Colonic mucosa (tissue), 4 donors: ENCODE results near the gene CPE. TPM values are rescaled to one million over a fixed set of nuclear protein-coding genes. Genes with fewer than 3 reads are reported as not detected.

ENCODE experiments used
- DNase-seq: peaks from one replicate; pipeline ENCODE4 v3.0.0-alpha.2; 2020
- H3K27ac ChIP-seq: fragments of 200-600 bp; one replicate; pipeline ENCODE4 v1.8.0; 2021
- H3K27me3 ChIP-seq: fragments of 200-600 bp; one replicate; pipeline ENCODE4 v1.8.0; 2021
- H3K36me3 ChIP-seq: fragments of 200-600 bp; one replicate; pipeline ENCODE4 v1.8.0; 2021
- H3K4me1 ChIP-seq: fragments of 200-600 bp; one replicate; pipeline ENCODE4 v1.8.0; 2021; ENCODE audit warnings: mild to moderate bottlenecking
- H3K4me3 ChIP-seq: fragments of 200-600 bp; one replicate; pipeline ENCODE4 v1.8.0; 2021
- H3K9ac ChIP-seq, 2 donors: one replicate each; pipeline ENCODE4 v1.7.0; 2013; ENCODE audit warnings: control low read depth in 2 of 2, low read depth in 2 of 2, low read length in 2 of 2
- H3K9me3 ChIP-seq: fragments of 200-600 bp; one replicate; pipeline ENCODE4 v1.8.0; 2021
- intact Hi-C: fragments of 100-400 bp; cut with DNase I; formaldehyde crosslinking; loops from one replicate; pipeline ENCODE4 v1.14.1; 2022
- total RNA-seq, 2 donors: library from RNA; stranded (reverse); fragmentation: NEBNext Ultra II Directional in 1 of 2; extraction: Animal tissue kit (Norgen Biotek cat#: 25700) in 1 of 2; gene quantifications; one replicate each; pipeline ENCODE4 v1.2.1, GENCODE V29; 2021
- TF ChIP-seq, protein P1 (sequence below): fragments of 200-600 bp; IDR thresholded peaks from one replicate; pipeline ENCODE4 v1.8.0; 2022; ENCODE audit warnings: antibody characterized with exemption, mild to moderate bottlenecking
- donor health status: healthy.
- donor health status: DM: no; HTN: no; CAD: no.
- donor health status: DM: no; HTN: no; CAD: no.

CPE gene
- total RNA-seq, 2 donors from 2014 or later: 13.8 to 49.6 TPM

DNA sequence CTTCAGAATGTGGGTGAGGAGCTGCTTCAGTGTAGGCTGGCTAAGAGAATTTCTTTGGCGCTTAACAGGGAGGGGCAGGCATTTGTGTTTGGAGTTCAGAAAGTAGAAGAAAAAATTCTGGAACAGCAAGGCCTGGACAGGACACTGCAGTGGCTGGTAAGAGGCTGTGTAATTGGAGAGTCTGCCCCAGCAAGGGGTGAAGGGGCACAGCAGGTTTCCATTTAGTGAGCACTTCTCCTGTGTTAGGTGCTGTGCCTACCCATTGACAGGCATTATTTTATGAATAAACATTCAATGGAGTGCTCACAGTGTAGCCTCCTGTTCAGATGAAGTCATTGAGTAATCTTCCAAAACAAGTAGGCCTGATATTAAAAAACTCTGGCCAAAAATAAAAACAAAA, 10.7 kb upstream of the CPE start:
- H3K9me3 ChIP-seq: no peaks in the 10 kb centered on the region
- TF ChIP-seq, protein P1, sequence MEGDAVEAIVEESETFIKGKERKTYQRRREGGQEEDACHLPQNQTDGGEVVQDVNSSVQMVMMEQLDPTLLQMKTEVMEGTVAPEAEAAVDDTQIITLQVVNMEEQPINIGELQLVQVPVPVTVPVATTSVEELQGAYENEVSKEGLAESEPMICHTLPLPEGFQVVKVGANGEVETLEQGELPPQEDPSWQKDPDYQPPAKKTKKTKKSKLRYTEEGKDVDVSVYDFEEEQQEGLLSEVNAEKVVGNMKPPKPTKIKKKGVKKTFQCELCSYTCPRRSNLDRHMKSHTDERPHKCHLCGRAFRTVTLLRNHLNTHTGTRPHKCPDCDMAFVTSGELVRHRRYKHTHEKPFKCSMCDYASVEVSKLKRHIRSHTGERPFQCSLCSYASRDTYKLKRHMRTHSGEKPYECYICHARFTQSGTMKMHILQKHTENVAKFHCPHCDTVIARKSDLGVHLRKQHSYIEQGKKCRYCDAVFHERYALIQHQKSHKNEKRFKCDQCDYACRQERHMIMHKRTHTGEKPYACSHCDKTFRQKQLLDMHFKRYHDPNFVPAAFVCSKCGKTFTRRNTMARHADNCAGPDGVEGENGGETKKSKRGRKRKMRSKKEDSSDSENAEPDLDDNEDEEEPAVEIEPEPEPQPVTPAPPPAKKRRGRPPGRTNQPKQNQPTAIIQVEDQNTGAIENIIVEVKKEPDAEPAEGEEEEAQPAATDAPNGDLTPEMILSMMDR: no peak
- H3K4me3 ChIP-seq: no peak overlapping the region
- H3K36me3 ChIP-seq: no peaks in the 10 kb centered on the region
- no peaks in the 10 kb centered on the region for H3K27me3 ChIP-seq
- no peak overlapping the region for H3K9ac ChIP-seq
- DNase-seq: no peak
- intact Hi-C loops: no loop called here
- H3K4me1 ChIP-seq: no peaks in the 10 kb centered on the region
- no peak overlapping the region for H3K27ac ChIP-seq

DNA sequence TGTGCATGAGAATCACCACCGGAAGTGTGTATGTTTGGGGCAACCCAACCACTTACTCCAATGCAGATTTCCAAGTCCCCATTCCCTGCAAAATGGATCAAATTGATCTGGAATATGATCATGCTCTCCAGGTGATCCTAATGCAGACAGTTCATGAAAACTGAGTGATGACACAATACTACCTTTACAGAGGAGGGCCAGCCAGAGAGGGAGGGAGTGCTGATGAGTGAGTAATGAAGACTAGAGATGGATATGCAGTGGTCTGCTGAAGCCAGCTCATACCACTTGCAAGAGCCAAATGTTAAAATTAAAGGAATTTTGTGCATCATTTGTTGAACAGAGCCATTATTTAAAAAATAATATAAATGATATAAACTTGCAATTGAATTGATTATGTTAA, 10.2 kb upstream of the CPE start:
- intact Hi-C loops: no loop called here
- H3K27ac ChIP-seq: no peak overlapping the region
- no peak overlapping the region for H3K9ac ChIP-seq
- no peaks in the 10 kb centered on the region for H3K36me3 ChIP-seq
- TF ChIP-seq, protein P1: no peak
- no peak overlapping the region for H3K4me3 ChIP-seq
- H3K9me3 ChIP-seq: no peaks in the 10 kb centered on the region
- H3K4me1 ChIP-seq: no peaks in the 10 kb centered on the region
- no peaks in the 10 kb centered on the region for H3K27me3 ChIP-seq
- no peak for DNase-seq

DNA sequence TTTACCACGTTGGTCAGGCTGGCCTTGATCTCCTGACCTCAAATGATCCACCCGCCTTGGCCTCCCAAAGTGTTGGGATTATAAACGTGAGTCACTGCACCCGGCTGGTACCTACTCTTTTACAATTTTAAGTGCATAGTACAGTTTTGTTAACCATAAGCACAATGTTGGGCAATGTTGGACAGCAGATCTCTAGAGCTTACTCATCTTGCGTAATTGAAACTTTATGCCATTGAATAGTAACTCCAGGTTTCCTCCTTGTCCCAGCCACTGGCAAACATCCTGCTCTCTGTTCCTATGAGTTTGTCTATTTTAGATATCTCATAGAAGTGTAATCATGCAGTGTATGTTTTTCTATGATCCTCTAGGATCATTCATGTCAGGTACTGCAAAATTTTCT, 9.3 kb upstream of the CPE start:
- H3K9me3 ChIP-seq: no peaks in the 10 kb centered on the region
- H3K36me3 ChIP-seq: no peaks in the 10 kb centered on the region
- no peaks in the 10 kb centered on the region for H3K4me1 ChIP-seq
- H3K27me3 ChIP-seq: no peaks in the 10 kb centered on the region
- peak; percentile 22 for DNase-seq
- H3K27ac ChIP-seq: no peak overlapping the region
- TF ChIP-seq, protein P1: no peak
- H3K4me3 ChIP-seq: no peak overlapping the region
- H3K9ac ChIP-seq: no peak overlapping the region
- intact Hi-C loops: no loop called here

DNA sequence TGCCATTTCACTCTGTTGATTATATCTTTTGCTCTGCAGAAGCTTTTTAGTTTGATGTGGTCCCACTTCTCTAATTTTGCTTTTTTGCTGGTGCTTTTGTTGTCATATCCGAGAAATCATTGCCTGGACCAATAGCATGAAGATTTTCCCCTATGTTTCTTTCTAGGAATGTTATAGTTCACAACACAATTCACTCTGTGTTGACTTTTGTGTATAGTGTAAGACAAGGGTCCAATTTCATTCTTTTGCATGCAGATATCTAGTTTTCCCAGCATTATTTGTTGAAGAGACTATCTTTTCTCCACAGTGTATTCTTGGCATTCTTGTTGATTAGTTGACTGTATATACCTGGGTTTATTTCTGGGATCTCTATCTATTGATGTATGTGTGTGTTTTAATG, 8.3 kb upstream of the CPE start:
- TF ChIP-seq, protein P1: no peak
- no peaks in the 10 kb centered on the region for H3K36me3 ChIP-seq
- intact Hi-C loops: no loop called here
- no peak overlapping the region for H3K9ac ChIP-seq
- no peak overlapping the region for H3K27ac ChIP-seq
- no peaks in the 10 kb centered on the region for H3K27me3 ChIP-seq
- no peak for DNase-seq
- no peak overlapping the region for H3K4me3 ChIP-seq
- H3K9me3 ChIP-seq: no peaks in the 10 kb centered on the region
- no peaks in the 10 kb centered on the region for H3K4me1 ChIP-seq

DNA sequence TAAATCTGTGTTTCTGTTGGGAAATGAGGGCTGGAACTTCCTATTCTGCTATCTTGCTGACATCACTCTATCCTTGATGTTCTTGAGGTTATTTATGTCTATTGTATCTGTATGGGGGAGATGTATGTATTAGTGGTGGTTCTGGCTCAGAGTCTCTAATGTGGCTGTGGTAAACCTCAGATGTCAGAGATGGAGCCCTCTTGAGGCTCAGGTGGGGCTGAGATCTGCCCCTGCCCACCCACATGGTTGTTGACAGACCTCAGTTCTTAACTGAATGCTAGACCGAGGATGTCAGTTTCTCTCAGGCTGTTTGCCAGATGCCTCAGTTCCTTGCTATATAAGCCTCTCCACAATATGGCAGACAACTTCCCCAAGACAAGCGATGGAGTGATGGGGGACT, 3.3 kb upstream of the CPE start:
- TF ChIP-seq, protein P1: no peak
- H3K4me3 ChIP-seq: no peak overlapping the region
- no peaks in the 10 kb centered on the region for H3K9me3 ChIP-seq
- no peak overlapping the region for H3K27ac ChIP-seq
- DNase-seq: no peak
- H3K36me3 ChIP-seq: no peaks in the 10 kb centered on the region
- no peaks in the 10 kb centered on the region for H3K4me1 ChIP-seq
- H3K9ac ChIP-seq: no peak overlapping the region
- intact Hi-C loops: no loop called here
- no peaks in the 10 kb centered on the region for H3K27me3 ChIP-seq

DNA sequence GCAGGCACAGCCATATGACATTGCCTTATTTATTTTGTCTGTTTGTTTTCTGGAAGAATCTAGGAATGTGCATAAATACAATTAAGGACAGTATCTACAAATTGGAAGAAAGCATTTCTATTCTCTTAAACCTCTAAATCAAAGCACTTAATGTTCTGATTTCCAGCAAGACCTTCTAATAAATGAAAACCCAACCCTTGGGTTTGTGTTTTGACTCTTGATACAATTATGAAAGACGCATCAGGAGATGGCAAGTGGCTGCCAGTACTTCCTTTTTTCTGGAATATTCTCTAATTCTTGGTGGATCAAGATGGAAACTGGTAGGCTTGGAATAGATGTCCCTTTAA, 437 bp upstream of the CPE start:
- no peak for DNase-seq
- Histone ChIP-seq H3K9me3 (no peaks in the 10 kb centered on the region), H3K4me3 (peak overlapping the region; percentile 49), H3K9ac (no peak overlapping the region), H3K27me3 (no peaks in the 10 kb centered on the region), H3K36me3 (no peaks in the 10 kb centered on the region), H3K27ac (peak overlapping the region; percentile 16), H3K4me1 (no peaks in the 10 kb centered on the region)
- intact Hi-C loops: no loop called here
- TF ChIP-seq, protein P1: no peak
